Epithelial cell of proximal tubule (primary cell): ENCODE measurements around the gene CR1L. TPM values are rescaled to one million over a fixed set of nuclear protein-coding genes. Genes with fewer than 3 reads are reported as not detected.

ENCODE experiments used
- DNase-seq: peaks from one replicate; pipeline ENCODE4 v3.0.0-alpha.2; 2011; ENCODE audit warnings: low read depth
- H3K4me3 ChIP-seq: 2 replicates; pipeline ENCODE4 v1.5.1; 2011; ENCODE audit warnings: low read depth, mild to moderate bottlenecking, low read length
- CTCF ChIP-seq: conservative IDR thresholded peaks from 2 replicates; pipeline ENCODE4 v1.5.1; 2012; ENCODE audit warnings: low read depth, mild to moderate bottlenecking, low read length
- total RNA-seq: library from RNA; depleted of rRNA; stranded (reverse); fragments of >200 nt; gene quantifications from 2 replicates; pipeline ENCODE4 v1.2.3, GENCODE V29; 2015

Gene CR1L
- total RNA-seq, 1 donor from 2014 or later: not detected

- DNase-seq: no peak
- no peak overlapping the region for H3K4me3 ChIP-seq
- no peak for TF ChIP-seq CTCF
Observed at GRCh38 chr1:207740207-207740606, 95.3 kb downstream of the CR1L start.

- DNase-seq: no peak
- no peak for TF ChIP-seq CTCF
- H3K4me3 ChIP-seq: no peak overlapping the region
Observed at GRCh38 chr1:207742850-207743555, 98.1 kb downstream of the CR1L start.

- no peak overlapping the region for H3K4me3 ChIP-seq
- DNase-seq: no peak
- TF ChIP-seq CTCF: no peak
Observed at GRCh38 chr1:207744000-207744534, 99.1 kb downstream of the CR1L start.

GRCh38 chr1:207745285-207745684 lies 100.4 kb downstream of the CR1L start:
- no peak for TF ChIP-seq CTCF
- H3K4me3 ChIP-seq: no peak overlapping the region
- no peak for DNase-seq

- DNase-seq: no peak
- no peak overlapping the region for H3K4me3 ChIP-seq
- no peak for TF ChIP-seq CTCF
Observed at GRCh38 chr1:207745839-207746767, 101.2 kb downstream of the CR1L start.

GRCh38 chr1:207747627-207748492 lies 102.9 kb downstream of the CR1L start:
- no peak for TF ChIP-seq CTCF
- no peak for DNase-seq
- H3K4me3 ChIP-seq: no peak overlapping the region
